Fibroblast of lung (primary cell): ENCODE measurements around the gene KCNQ1OT1.

Source experiments
- CTCF ChIP-seq, 2 donors: IDR thresholded peaks in 1 of 2; conservative IDR thresholded peaks in 1 of 2; 1 replicate in 1 of 2; 2 replicates in 1 of 2; pipeline ENCODE4 v1.5.1; 2011 to 2012; ENCODE audit warnings: low read length in 2 of 2, control low read depth in 1 of 2, inconsistent platforms in 1 of 2, low read depth in 1 of 2, mild to moderate bottlenecking in 1 of 2
- EZH2 ChIP-seq: IDR thresholded peaks from 2 replicates; pipeline ENCODE4 v1.5.1; 2012; ENCODE audit warnings: low read length, control low read depth, mild to moderate bottlenecking; ENCODE audit errors: missing control alignments

DNA sequence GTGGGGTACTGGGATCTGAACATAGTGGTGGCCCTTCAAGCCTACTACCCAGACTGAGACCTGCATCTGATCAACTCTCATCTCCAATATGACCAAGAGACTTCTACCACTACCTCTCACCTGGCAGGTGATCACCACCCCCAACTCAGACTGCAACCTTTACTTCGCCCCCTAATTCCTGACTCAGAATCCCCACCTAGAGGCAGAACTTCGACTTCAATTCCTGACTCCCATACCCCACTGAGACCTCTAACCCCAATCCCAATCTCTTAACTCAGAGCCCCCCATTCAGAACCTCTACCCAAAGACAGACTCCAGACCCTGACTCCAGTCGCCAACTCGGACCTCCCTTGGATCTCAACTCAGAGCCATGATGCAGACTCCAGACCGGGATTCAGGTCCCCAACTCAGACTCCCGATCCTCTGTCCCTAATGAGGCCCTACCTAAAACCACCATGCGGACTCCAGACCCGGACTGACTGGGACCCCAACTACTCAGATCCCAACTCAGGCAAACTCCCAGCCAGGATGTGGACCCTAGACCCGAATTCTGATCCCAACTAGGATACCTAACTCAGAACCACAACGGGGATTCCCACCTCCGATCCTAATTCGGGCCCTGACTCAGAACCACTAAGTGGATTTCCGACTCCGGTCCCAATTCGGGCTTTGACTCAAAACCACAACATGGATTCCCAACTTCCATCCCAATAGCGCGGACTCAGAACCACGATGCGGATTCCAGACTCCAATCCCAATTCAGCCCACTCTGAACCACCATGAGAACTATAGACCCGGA is 1.2 kb downstream of the KCNQ1OT1 start:
- TF ChIP-seq EZH2 (no peak), CTCF (conservative IDR thresholded peaks at IDR 0.05 in 1 of 2, IDR thresholded peaks at IDR 0.05 in 1 of 2; ENCODE audit: low read depth in 1 of 2, low read length in 2 of 2) (no peak)
